Colonic mucosa (tissue), 4 donors: Measurements from ENCODE around the gene DNAJB14. TPM values are rescaled to one million over a fixed set of nuclear protein-coding genes. Genes with fewer than 3 reads are reported as not detected.
"Not testable (repeated sequence)": the region's sequence is repeated elsewhere in the genome, so short reads cannot be mapped to it uniquely, and the experiment has no call there.

ENCODE experiments used
- DNase-seq: peaks from one replicate; pipeline ENCODE4 v3.0.0-alpha.2; 2020
- H3K27ac ChIP-seq: fragments of 200-600 bp; one replicate; pipeline ENCODE4 v1.8.0; 2021
- H3K27me3 ChIP-seq: fragments of 200-600 bp; one replicate; pipeline ENCODE4 v1.8.0; 2021
- H3K36me3 ChIP-seq: fragments of 200-600 bp; one replicate; pipeline ENCODE4 v1.8.0; 2021
- H3K4me1 ChIP-seq: fragments of 200-600 bp; one replicate; pipeline ENCODE4 v1.8.0; 2021; ENCODE audit warnings: mild to moderate bottlenecking
- H3K4me3 ChIP-seq: fragments of 200-600 bp; one replicate; pipeline ENCODE4 v1.8.0; 2021
- H3K9ac ChIP-seq, 2 donors: one replicate each; pipeline ENCODE4 v1.7.0; 2013; ENCODE audit warnings: control low read depth in 2 of 2, low read depth in 2 of 2, low read length in 2 of 2
- H3K9me3 ChIP-seq: fragments of 200-600 bp; one replicate; pipeline ENCODE4 v1.8.0; 2021
- CTCF ChIP-seq: fragments of 200-600 bp; IDR thresholded peaks from one replicate; pipeline ENCODE4 v1.8.0; 2022; ENCODE audit warnings: antibody characterized with exemption, mild to moderate bottlenecking
- intact Hi-C: fragments of 100-400 bp; cut with DNase I; formaldehyde crosslinking; loops from one replicate; pipeline ENCODE4 v1.14.1; 2022
- total RNA-seq, 2 donors: library from RNA; stranded (reverse); fragmentation: NEBNext Ultra II Directional in 1 of 2; extraction: Animal tissue kit (Norgen Biotek cat#: 25700) in 1 of 2; gene quantifications; one replicate each; pipeline ENCODE4 v1.2.1, GENCODE V29; 2021
- donor health status: healthy.
- donor health status: DM: no; HTN: no; CAD: no.
- donor health status: DM: no; HTN: no; CAD: no.

The DNAJB14 gene
- total RNA-seq, 2 donors from 2014 or later = 41.9 to 57.2 TPM

- intact Hi-C loops = no loop called here
- Histone ChIP-seq H3K27me3 (no peaks in the 10 kb centered on the region), H3K9me3 (no peaks in the 10 kb centered on the region), H3K4me1 (no peaks in the 10 kb centered on the region), H3K9ac (no peak overlapping the region), H3K27ac (no peak overlapping the region), H3K36me3 (no peaks in the 10 kb centered on the region), H3K4me3 (no peak overlapping the region)
- no peak for DNase-seq
- no peak for TF ChIP-seq CTCF
Measured at GRCh38 chr4:99965173-99965572, 18.8 kb upstream of the DNAJB14 start.

GRCh38 chr4:99961711-99962110 lies 15.3 kb upstream of the DNAJB14 start:
- H3K9me3 ChIP-seq = no peaks in the 10 kb centered on the region
- intact Hi-C loops = no loop called here
- no peaks in the 10 kb centered on the region for H3K27me3 ChIP-seq
- TF ChIP-seq CTCF = no peak
- H3K4me1 ChIP-seq = no peaks in the 10 kb centered on the region
- DNase-seq = no peak
- no peaks in the 10 kb centered on the region for H3K36me3 ChIP-seq
- H3K9ac ChIP-seq = no peak overlapping the region
- no peak overlapping the region for H3K27ac ChIP-seq
- no peak overlapping the region for H3K4me3 ChIP-seq

- TF ChIP-seq CTCF = no peak
- Histone ChIP-seq H3K9me3 (no peaks in the 10 kb centered on the region), H3K4me3 (no peak overlapping the region), H3K36me3 (no peaks in the 10 kb centered on the region), H3K27ac (no peak overlapping the region), H3K4me1 (no peaks in the 10 kb centered on the region), H3K9ac (no peak overlapping the region), H3K27me3 (no peaks in the 10 kb centered on the region)
- no peak for DNase-seq
- intact Hi-C loops = no loop called here
Measured at GRCh38 chr4:99960648-99961047, 14.2 kb upstream of the DNAJB14 start.

DNA sequence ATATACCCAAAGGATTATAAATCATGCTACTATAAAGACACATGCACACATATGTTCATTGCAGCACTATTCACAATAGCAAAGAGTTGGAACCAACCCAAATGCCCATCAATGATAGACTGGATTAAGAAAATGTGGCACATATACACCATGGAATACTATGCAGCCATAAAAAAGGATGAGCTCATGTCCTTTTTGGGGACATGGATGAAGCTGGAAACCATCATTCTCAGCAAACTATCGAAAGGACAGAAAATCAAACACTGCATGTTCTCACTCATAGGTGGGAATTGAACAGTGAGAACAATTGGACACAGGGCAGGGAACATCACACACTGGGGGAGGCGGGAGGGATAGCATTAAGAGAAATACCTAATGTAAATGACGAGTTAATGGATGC lies 11.8 kb upstream of the DNAJB14 start:
- DNase-seq, H3K27ac ChIP-seq, intact Hi-C loops, H3K27me3 ChIP-seq, H3K4me1 ChIP-seq, H3K9me3 ChIP-seq, H3K4me3 ChIP-seq, H3K36me3 ChIP-seq, H3K9ac ChIP-seq: not testable (repeated sequence)

DNA sequence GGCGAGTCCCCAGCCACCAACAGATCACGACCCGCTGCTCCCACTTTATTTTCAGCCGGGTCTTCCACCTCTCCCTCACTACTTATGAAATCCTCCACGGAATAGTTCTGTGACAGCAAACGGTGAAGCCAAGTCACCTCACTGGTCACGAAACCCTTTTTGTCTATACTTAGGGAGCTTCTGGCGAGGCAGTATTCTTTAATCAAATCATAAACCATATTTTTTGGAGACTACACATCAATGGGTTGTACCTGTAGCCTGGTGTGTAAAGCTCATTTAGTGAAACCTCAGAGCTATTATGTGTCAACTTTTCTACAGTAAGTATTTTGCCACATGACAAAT lies 4.5 kb upstream of the DNAJB14 start:
- H3K36me3 ChIP-seq = no peaks in the 10 kb centered on the region
- H3K27me3 ChIP-seq = no peaks in the 10 kb centered on the region
- peaks cover 8% of the 10 kb centered on the region for H3K4me1 ChIP-seq
- no peak for TF ChIP-seq CTCF
- H3K9ac ChIP-seq = peak overlapping the region; percentile 64 to 94
- intact Hi-C loops = no loop called here
- peak overlapping the region; percentile 69 for H3K4me3 ChIP-seq
- H3K27ac ChIP-seq = peak overlapping the region; percentile 94
- no peaks in the 10 kb centered on the region for H3K9me3 ChIP-seq
- no peak for DNase-seq

- intact Hi-C loops = loop anchor here (5.0 kb wide), 3 partner anchors 58 to 388 kb away; partner anchors contain the start of genes LAMTOR3 and TRMT10A
- Histone ChIP-seq H3K27ac (peak within 1 kb of the TSS; percentile 94), H3K36me3 (no peaks in the 10 kb centered on the region), H3K4me3 (peak within 1 kb of the TSS; percentile 69), H3K4me1 (peaks cover 13% of the 10 kb centered on the region), H3K9me3 (no peaks in the 10 kb centered on the region), H3K9ac (peak within 1 kb of the TSS; percentile 87 to 95), H3K27me3 (no peaks in the 10 kb centered on the region)
- DNase-seq = peak; percentile 99
- TF ChIP-seq CTCF = no peak
Measured at GRCh38 chr4:99949999-99950912, 3.8 kb upstream of the DNAJB14 start, which contains the start of gene H2AZ1. TSS of gene H2AZ1 (minus strand) at chr4:99950275. CDS start at chr4:99950170, 105 bp downstream.
